K562 (cell line): Measurements from ENCODE around the gene LY6G6F. TPM values are rescaled to one million over a fixed set of nuclear protein-coding genes. Genes with fewer than 3 reads are reported as not detected.

ENCODE experiments used
- ASH1L ChIP-seq: fragments of 450-650 bp; IDR thresholded peaks from 2 replicates; pipeline ENCODE4 v1.6.1; 2018; ENCODE audit warnings: borderline replicate concordance, mild to moderate bottlenecking, low read depth; ENCODE audit not compliant: partially characterized antibody
- BRD4 ChIP-seq: fragments of 200-600 bp; sonication (generic); IDR thresholded peaks from 2 replicates; pipeline ENCODE4 v1.6.1; 2017; ENCODE audit warnings: inconsistent platforms
- CHD2 ChIP-seq: IDR thresholded peaks from 2 replicates; pipeline ENCODE4 v1.6.1; 2011; ENCODE audit warnings: low read depth, low read length
- POLR2AphosphoS2 ChIP-seq: IDR thresholded peaks from 2 replicates; pipeline ENCODE4 v1.6.1; 2012; ENCODE audit warnings: low read length, improper control_type of control experiment
- POLR2G ChIP-seq: fragments of 200-400 bp; formaldehyde crosslinking; IDR thresholded peaks from 2 replicates; pipeline ENCODE4 v1.6.1; 2017; ENCODE audit warnings: low read depth, mild to moderate bottlenecking, antibody characterized with exemption, low read length, moderate library complexity
- RBM17 ChIP-seq: fragments of 200-400 bp; formaldehyde crosslinking; IDR thresholded peaks from 2 replicates; pipeline ENCODE4 v1.6.1; 2017; ENCODE audit warnings: low read depth, mild to moderate bottlenecking, low read length, borderline replicate concordance
- SETDB1 ChIP-seq: IDR thresholded peaks from one replicate; pipeline ENCODE4 v1.6.1; 2012; ENCODE audit warnings: low read length, control low read depth, inconsistent platforms
- SIN3B ChIP-seq: fragments of 450-650 bp; IDR thresholded peaks from 2 replicates; pipeline ENCODE4 v1.6.1; 2017; ENCODE audit warnings: low read depth, mild to moderate bottlenecking, moderate library complexity
- SREBF1 ChIP-seq: fragments of 150-350 bp; IDR thresholded peaks from 2 replicates; pipeline ENCODE4 v1.6.1; 2014; ENCODE audit warnings: antibody characterized with exemption, low read depth, low read length, borderline replicate concordance
- TAF1 ChIP-seq: IDR thresholded peaks from 2 replicates; pipeline ENCODE4 v1.6.1; 2011; ENCODE audit warnings: mild to moderate bottlenecking, low read length, moderate library complexity; ENCODE audit not compliant: insufficient read depth, control insufficient read depth, severe bottlenecking; ENCODE audit errors: extremely low read depth
- TCF7 ChIP-seq: sonication (generic); IDR thresholded peaks from 2 replicates; pipeline ENCODE4 v1.6.1; 2016; ENCODE audit warnings: antibody characterized with exemption, borderline replicate concordance
- ZNF133 ChIP-seq: fragments of 250-450 bp; sonication (Bioruptor Pico); IDR thresholded peaks from 2 replicates; pipeline ENCODE4 v1.4.0; 2020; ENCODE audit warnings: mild to moderate bottlenecking
- ZNF263 ChIP-seq: sonication (generic); formaldehyde crosslinking; IDR thresholded peaks from 2 replicates; pipeline ENCODE4 v1.8.0; 2022; ENCODE audit warnings: mild to moderate bottlenecking, missing genetic modification reagents, borderline replicate concordance
- ZNF586 ChIP-seq: fragments of 450-650 bp; formaldehyde crosslinking; conservative IDR thresholded peaks from 2 replicates; pipeline ENCODE4 v1.4.0; 2020; ENCODE audit warnings: mild to moderate bottlenecking, moderate library complexity
- ZNF717 ChIP-seq: fragments of 250-450 bp; sonication (Bioruptor Pico); IDR thresholded peaks from 2 replicates; pipeline ENCODE4 v1.5.0; 2021
- polyA plus RNA-seq, 8 experiments: library from polyadenylated mRNA; depleted of rRNA in 4 of 8; stranded (reverse) in 5 of 8; unstranded in 3 of 8; fragments of >200 nt; fragmentation: Nextera tagmentation in 2 of 8; fragmentation: Illumina TruSeq in 1 of 8; extraction: Ambion mirVana in 2 of 8; extraction: Trizol in 1 of 8; gene quantifications; 2 replicates each; pipeline versions ENCODE4 v1.2.1 to v1.2.3, GENCODE V29; 2011 to 2014; ENCODE audit warnings: inconsistent platforms in 1 of 8, missing spikeins in 1 of 8
- total RNA-seq, 7 experiments: library from RNA; depleted of rRNA in 6 of 7; stranded (reverse); fragments of >200 nt in 6 of 7; fragmentation: Illumina TruSeq in 2 of 7; extraction: Trizol in 2 of 7; gene quantifications; 2 replicates each; pipeline versions ENCODE4 v1.2.1 to v1.2.3, GENCODE V29; 2011 to 2021; ENCODE audit warnings: low replicate concordance in 1 of 7
- TF ChIP-seq, protein P1 (sequence below): fragments of 250-450 bp; sonication (Bioruptor Pico); IDR thresholded peaks from 2 replicates; pipeline ENCODE4 v1.5.0; 2021; ENCODE audit warnings: mild to moderate bottlenecking, borderline replicate concordance
- TF ChIP-seq, protein P2 (sequence below): fragments of 450-650 bp; IDR thresholded peaks from 2 replicates; pipeline ENCODE4 v1.6.1; 2018; ENCODE audit not compliant: partially characterized antibody
- TF ChIP-seq, protein P3 (sequence below): IDR thresholded peaks from 3 replicates; pipeline ENCODE4 v1.6.1; 2011; ENCODE audit warnings: borderline replicate concordance, mild to moderate bottlenecking; ENCODE audit not compliant: insufficient read length, insufficient read depth
- TF ChIP-seq, protein P4 (sequence below): sonication (generic); formaldehyde crosslinking; IDR thresholded peaks from 2 replicates; pipeline ENCODE4 v1.8.0; 2022; ENCODE audit warnings: mild to moderate bottlenecking, missing genetic modification reagents
- TF ChIP-seq, protein P5 (sequence below), 2 experiments: fragments of 450-650 bp in 1 of 2; sonication (generic) in 1 of 2; formaldehyde crosslinking; conservative IDR thresholded peaks; 2 replicates each; pipeline versions ENCODE4 v1.4.0 to v1.8.1; 2020 to 2022; ENCODE audit warnings: mild to moderate bottlenecking in 1 of 2, missing genetic modification reagents in 1 of 2

Gene LY6G6F
- total and polyA plus RNA-seq, 9 of the 15 experiments (the other 6 are each of a cell fraction or from before 2014, with no cell fraction given) = 0.14 to 0.50 (median 0.28) TPM; not detected in 2

DNA sequence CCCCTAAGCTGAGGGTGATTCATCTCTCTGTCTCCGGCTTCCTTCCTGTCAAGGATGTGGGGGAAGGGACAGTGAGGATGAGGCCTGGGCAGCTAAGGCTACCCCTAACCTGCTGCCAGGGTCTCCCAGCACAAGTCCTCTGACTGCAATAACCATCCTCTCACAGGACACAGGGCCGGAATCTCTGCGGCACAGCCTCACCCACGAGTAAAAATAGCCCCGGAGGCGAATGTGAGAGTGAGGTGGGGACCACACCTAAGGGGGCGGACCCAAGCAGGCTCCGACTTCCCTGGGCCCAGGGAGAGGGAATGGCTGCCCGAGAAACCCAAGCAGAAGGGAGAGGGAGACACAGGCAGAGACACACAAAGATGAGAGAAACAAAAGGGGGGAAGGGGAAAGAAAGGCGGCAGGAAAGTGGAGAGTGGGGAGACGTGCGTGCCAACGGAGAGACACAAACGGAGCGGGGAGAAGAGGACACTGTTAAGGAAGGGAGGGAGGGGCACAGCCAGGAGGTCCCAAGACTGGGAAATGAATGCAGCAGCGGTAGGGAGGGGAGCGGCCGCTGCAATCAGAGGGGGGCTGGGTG is 28.2 kb downstream of the LY6G6F start (continued):
- TF ChIP-seq, protein P1, sequence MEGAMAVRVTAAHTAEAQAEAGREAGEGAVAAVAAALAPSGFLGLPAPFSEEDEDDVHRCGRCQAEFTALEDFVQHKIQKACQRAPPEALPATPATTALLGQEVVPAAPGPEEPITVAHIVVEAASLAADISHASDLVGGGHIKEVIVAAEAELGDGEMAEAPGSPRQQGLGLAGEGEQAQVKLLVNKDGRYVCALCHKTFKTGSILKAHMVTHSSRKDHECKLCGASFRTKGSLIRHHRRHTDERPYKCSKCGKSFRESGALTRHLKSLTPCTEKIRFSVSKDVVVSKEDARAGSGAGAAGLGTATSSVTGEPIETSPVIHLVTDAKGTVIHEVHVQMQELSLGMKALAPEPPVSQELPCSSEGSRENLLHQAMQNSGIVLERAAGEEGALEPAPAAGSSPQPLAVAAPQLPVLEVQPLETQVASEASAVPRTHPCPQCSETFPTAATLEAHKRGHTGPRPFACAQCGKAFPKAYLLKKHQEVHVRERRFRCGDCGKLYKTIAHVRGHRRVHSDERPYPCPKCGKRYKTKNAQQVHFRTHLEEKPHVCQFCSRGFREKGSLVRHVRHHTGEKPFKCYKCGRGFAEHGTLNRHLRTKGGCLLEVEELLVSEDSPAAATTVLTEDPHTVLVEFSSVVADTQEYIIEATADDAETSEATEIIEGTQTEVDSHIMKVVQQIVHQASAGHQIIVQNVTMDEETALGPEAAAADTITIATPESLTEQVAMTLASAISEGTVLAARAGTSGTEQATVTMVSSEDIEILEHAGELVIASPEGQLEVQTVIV (CRISPR knock-in tag) = no peak
- TF ChIP-seq SIN3B = no peak
- TF ChIP-seq TCF7 = no peak
- TF ChIP-seq ZNF717 (CRISPR knock-in tag) = no peak
- no peak for TF ChIP-seq ZNF586 (CRISPR knock-in tag)
- TF ChIP-seq TAF1 = no peak
- TF ChIP-seq ASH1L = no peak
- no peak for TF ChIP-seq RBM17
- no peak for TF ChIP-seq ZNF263 (CRISPR knock-in tag)
- TF ChIP-seq, protein P2, sequence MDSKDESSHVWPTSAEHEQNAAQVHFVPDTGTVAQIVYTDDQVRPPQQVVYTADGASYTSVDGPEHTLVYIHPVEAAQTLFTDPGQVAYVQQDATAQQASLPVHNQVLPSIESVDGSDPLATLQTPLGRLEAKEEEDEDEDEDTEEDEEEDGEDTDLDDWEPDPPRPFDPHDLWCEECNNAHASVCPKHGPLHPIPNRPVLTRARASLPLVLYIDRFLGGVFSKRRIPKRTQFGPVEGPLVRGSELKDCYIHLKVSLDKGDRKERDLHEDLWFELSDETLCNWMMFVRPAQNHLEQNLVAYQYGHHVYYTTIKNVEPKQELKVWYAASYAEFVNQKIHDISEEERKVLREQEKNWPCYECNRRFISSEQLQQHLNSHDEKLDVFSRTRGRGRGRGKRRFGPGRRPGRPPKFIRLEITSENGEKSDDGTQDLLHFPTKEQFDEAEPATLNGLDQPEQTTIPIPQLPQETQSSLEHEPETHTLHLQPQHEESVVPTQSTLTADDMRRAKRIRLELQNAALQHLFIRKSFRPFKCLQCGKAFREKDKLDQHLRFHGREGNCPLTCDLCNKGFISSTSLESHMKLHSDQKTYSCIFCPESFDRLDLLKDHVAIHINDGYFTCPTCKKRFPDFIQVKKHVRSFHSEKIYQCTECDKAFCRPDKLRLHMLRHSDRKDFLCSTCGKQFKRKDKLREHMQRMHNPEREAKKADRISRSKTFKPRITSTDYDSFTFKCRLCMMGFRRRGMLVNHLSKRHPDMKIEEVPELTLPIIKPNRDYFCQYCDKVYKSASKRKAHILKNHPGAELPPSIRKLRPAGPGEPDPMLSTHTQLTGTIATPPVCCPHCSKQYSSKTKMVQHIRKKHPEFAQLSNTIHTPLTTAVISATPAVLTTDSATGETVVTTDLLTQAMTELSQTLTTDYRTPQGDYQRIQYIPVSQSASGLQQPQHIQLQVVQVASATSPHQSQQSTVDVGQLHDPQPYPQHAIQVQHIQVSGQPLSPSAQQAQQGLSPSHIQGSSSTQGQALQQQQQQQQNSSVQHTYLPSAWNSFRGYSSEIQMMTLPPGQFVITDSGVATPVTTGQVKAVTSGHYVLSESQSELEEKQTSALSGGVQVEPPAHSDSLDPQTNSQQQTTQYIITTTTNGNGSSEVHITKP = no peak
- peak; percentile 69; the same call in 1 of the 2 replicates for TF ChIP-seq POLR2AphosphoS2
- TF ChIP-seq, protein P3, sequence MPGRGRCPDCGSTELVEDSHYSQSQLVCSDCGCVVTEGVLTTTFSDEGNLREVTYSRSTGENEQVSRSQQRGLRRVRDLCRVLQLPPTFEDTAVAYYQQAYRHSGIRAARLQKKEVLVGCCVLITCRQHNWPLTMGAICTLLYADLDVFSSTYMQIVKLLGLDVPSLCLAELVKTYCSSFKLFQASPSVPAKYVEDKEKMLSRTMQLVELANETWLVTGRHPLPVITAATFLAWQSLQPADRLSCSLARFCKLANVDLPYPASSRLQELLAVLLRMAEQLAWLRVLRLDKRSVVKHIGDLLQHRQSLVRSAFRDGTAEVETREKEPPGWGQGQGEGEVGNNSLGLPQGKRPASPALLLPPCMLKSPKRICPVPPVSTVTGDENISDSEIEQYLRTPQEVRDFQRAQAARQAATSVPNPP = no peak
- no peak for TF ChIP-seq SETDB1
- TF ChIP-seq POLR2G = peak; percentile 77
- peak; percentile 68 for TF ChIP-seq CHD2
- TF ChIP-seq, protein P4, sequence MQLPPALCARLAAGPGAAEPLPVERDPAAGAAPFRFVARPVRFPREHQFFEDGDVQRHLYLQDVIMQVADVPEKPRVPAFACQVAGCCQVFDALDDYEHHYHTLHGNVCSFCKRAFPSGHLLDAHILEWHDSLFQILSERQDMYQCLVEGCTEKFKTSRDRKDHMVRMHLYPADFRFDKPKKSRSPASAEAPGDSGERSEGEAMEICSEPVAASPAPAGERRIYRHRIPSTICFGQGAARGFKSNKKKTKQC (CRISPR knock-in tag) = no peak
- TF ChIP-seq SREBF1 = no peak
- TF ChIP-seq, protein P5, sequence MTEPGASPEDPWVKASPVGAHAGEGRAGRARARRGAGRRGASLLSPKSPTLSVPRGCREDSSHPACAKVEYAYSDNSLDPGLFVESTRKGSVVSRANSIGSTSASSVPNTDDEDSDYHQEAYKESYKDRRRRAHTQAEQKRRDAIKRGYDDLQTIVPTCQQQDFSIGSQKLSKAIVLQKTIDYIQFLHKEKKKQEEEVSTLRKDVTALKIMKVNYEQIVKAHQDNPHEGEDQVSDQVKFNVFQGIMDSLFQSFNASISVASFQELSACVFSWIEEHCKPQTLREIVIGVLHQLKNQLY (CRISPR knock-in tag; conservative IDR thresholded peaks at IDR 0.05) = no peak; a peak in 1 of 4 replicates
- TF ChIP-seq BRD4 = peak; percentile 93; the same call in 1 of the 2 replicates
- TF ChIP-seq ZNF133 (CRISPR knock-in tag) = no peak
